ENCODE results near the gene HSP90B1.

The HSP90B1 gene

GRCh38 chr12:103905730-103906349 is 24.4 kb upstream of the HSP90B1 start:
- Histone ChIP-seq H3K27ac (ENCODE audit: low read depth, low read length) (no peak overlapping the region), H4K8ac (ENCODE audit: low read depth, low read length) (no peak overlapping the region), H3K4me1 (ENCODE audit: control insufficient read depth, low read depth, low read length) (peaks cover 3% of the 10 kb centered on the region), H3K56ac (ENCODE audit: low read length) (no peak overlapping the region), H2BK15ac (replicated peaks; ENCODE audit: low read depth) (no peak overlapping the region), H3K9ac (ENCODE audit: low read length) (no peak overlapping the region), H3K79me2 (ENCODE audit: control insufficient read depth, insufficient read depth, low read length) (no peaks in the 10 kb centered on the region), H2AK5ac (ENCODE audit: low read length) (no peak overlapping the region), H3K36me3 (ENCODE audit: control insufficient read depth, insufficient read depth, low read length) (no peaks in the 10 kb centered on the region), H2BK5ac (ENCODE audit: low read length) (no peak overlapping the region), H3K18ac (ENCODE audit: low read length) (no peak overlapping the region), H3K27me3 (ENCODE audit: insufficient read depth, low read length, poor library complexity) (no peaks in the 10 kb centered on the region), H3K79me1 (ENCODE audit: low read length) (no peaks in the 10 kb centered on the region), H2BK120ac (ENCODE audit: low read depth, low read length) (no peak overlapping the region), H4K5ac (ENCODE audit: low read length) (no peak overlapping the region), H3K23ac (ENCODE audit: low read length) (no peak overlapping the region), H3K4me3 (ENCODE audit: low read length) (no peak overlapping the region), H3K4me2 (ENCODE audit: low read length) (no peak overlapping the region), H3K4ac (ENCODE audit: low read depth, low read length) (no peak overlapping the region)
- no CpG with 5 or more reads among the region's 4 CpGs for WGBS (ENCODE audit: extremely low coverage, insufficient coverage, low lambda C conversion rate)
- DNase-seq = no peak

- no peak overlapping the region for H2AK5ac ChIP-seq (ENCODE audit: low read length)
- H3K23ac ChIP-seq (ENCODE audit: low read length) = no peak overlapping the region
- no peak overlapping the region for H2BK15ac ChIP-seq (replicated peaks; ENCODE audit: low read depth)
- no peak overlapping the region for H3K27ac ChIP-seq (ENCODE audit: low read depth, low read length)
- H4K5ac ChIP-seq (ENCODE audit: low read length) = no peak overlapping the region
- H3K56ac ChIP-seq (ENCODE audit: low read length) = no peak overlapping the region
- no peak overlapping the region for H2BK120ac ChIP-seq (ENCODE audit: low read depth, low read length)
- no peak for DNase-seq
- H4K8ac ChIP-seq (ENCODE audit: low read depth, low read length) = no peak overlapping the region
- no peak overlapping the region for H3K9ac ChIP-seq (ENCODE audit: low read length)
- no peaks in the 10 kb centered on the region for H3K79me1 ChIP-seq (ENCODE audit: low read length)
- H3K36me3 ChIP-seq (ENCODE audit: control insufficient read depth, insufficient read depth, low read length) = no peaks in the 10 kb centered on the region
- no peak overlapping the region for H2BK5ac ChIP-seq (ENCODE audit: low read length)
- peaks cover 3% of the 10 kb centered on the region for H3K4me1 ChIP-seq (ENCODE audit: control insufficient read depth, low read depth, low read length)
- H3K4ac ChIP-seq (ENCODE audit: low read depth, low read length) = no peak overlapping the region
- no peak overlapping the region for H3K18ac ChIP-seq (ENCODE audit: low read length)
- no peak overlapping the region for H3K4me3 ChIP-seq (ENCODE audit: low read length)
- no peaks in the 10 kb centered on the region for H3K79me2 ChIP-seq (ENCODE audit: control insufficient read depth, insufficient read depth, low read length)
- no peaks in the 10 kb centered on the region for H3K27me3 ChIP-seq (ENCODE audit: insufficient read depth, low read length, poor library complexity)
- no peak overlapping the region for H3K4me2 ChIP-seq (ENCODE audit: low read length)
These were observed 22.0 kb upstream of the HSP90B1 start for GRCh38 chr12:103908246-103908541.

DNA sequence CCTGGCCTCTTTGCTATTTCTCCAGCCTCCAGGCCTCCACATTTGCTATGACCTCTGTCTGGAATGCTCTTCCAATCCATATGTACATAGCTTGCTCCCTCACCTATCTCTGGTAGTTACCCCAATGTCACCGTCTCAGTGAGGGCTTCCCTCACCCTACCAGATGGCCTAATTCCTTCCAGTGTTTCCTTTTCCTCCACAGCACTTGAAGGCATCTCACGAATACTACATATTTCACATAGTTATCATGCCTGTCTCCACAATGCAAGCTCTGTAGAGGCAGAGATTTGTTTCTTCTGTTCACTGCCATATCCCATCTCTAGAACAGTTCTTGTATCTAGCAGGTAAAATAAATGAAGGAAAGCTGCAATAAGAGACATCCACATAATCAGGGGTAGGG is 21.3 kb upstream of the HSP90B1 start:
- no peak overlapping the region for H3K18ac ChIP-seq (ENCODE audit: low read length)
- no peak overlapping the region for H3K4me2 ChIP-seq (ENCODE audit: low read length)
- no peak overlapping the region for H2BK120ac ChIP-seq (ENCODE audit: low read depth, low read length)
- H2BK15ac ChIP-seq (replicated peaks; ENCODE audit: low read depth) = no peak overlapping the region
- WGBS (ENCODE audit: extremely low coverage, insufficient coverage, low lambda C conversion rate) = no CpG with 5 or more reads among the region's 2 CpGs
- no peak overlapping the region for H3K4me3 ChIP-seq (ENCODE audit: low read length)
- H3K9ac ChIP-seq (ENCODE audit: low read length) = no peak overlapping the region
- H3K23ac ChIP-seq (ENCODE audit: low read length) = no peak overlapping the region
- H3K79me1 ChIP-seq (ENCODE audit: low read length) = no peaks in the 10 kb centered on the region
- peak; percentile 64 for DNase-seq
- H3K4ac ChIP-seq (ENCODE audit: low read depth, low read length) = no peak overlapping the region
- H3K79me2 ChIP-seq (ENCODE audit: control insufficient read depth, insufficient read depth, low read length) = no peaks in the 10 kb centered on the region
- H4K8ac ChIP-seq (ENCODE audit: low read depth, low read length) = no peak overlapping the region
- H3K4me1 ChIP-seq (ENCODE audit: control insufficient read depth, low read depth, low read length) = peaks cover 3% of the 10 kb centered on the region
- H3K27me3 ChIP-seq (ENCODE audit: insufficient read depth, low read length, poor library complexity) = no peaks in the 10 kb centered on the region
- no peak overlapping the region for H2BK5ac ChIP-seq (ENCODE audit: low read length)
- no peak overlapping the region for H3K56ac ChIP-seq (ENCODE audit: low read length)
- no peaks in the 10 kb centered on the region for H3K36me3 ChIP-seq (ENCODE audit: control insufficient read depth, insufficient read depth, low read length)
- no peak overlapping the region for H4K5ac ChIP-seq (ENCODE audit: low read length)
- H3K27ac ChIP-seq (ENCODE audit: low read depth, low read length) = no peak overlapping the region
- no peak overlapping the region for H2AK5ac ChIP-seq (ENCODE audit: low read length)

- Histone ChIP-seq H3K4me2 (ENCODE audit: low read length) (no peak overlapping the region), H3K18ac (ENCODE audit: low read length) (no peak overlapping the region), H3K56ac (ENCODE audit: low read length) (no peak overlapping the region), H3K4ac (ENCODE audit: low read depth, low read length) (no peak overlapping the region), H3K79me1 (ENCODE audit: low read length) (no peaks in the 10 kb centered on the region), H3K79me2 (ENCODE audit: control insufficient read depth, insufficient read depth, low read length) (no peaks in the 10 kb centered on the region), H3K36me3 (ENCODE audit: control insufficient read depth, insufficient read depth, low read length) (no peaks in the 10 kb centered on the region), H2BK120ac (ENCODE audit: low read depth, low read length) (no peak overlapping the region), H2BK5ac (ENCODE audit: low read length) (no peak overlapping the region), H3K4me1 (ENCODE audit: control insufficient read depth, low read depth, low read length) (peaks cover 3% of the 10 kb centered on the region), H4K5ac (ENCODE audit: low read length) (no peak overlapping the region), H2BK15ac (replicated peaks; ENCODE audit: low read depth) (no peak overlapping the region), H3K4me3 (ENCODE audit: low read length) (no peak overlapping the region), H2AK5ac (ENCODE audit: low read length) (no peak overlapping the region), H4K8ac (ENCODE audit: low read depth, low read length) (no peak overlapping the region), H3K9ac (ENCODE audit: low read length) (no peak overlapping the region), H3K23ac (ENCODE audit: low read length) (no peak overlapping the region), H3K27me3 (ENCODE audit: insufficient read depth, low read length, poor library complexity) (no peaks in the 10 kb centered on the region), H3K27ac (ENCODE audit: low read depth, low read length) (no peak overlapping the region)
- WGBS (ENCODE audit: extremely low coverage, insufficient coverage, low lambda C conversion rate) = no CpG with 5 or more reads among the region's 1 CpG
- no peak for DNase-seq
These were observed 20.4 kb upstream of the HSP90B1 start for GRCh38 chr12:103909811-103910210.

GRCh38 chr12:103912069-103912468 is 18.1 kb upstream of the HSP90B1 start:
- Histone ChIP-seq H3K79me2 (ENCODE audit: control insufficient read depth, insufficient read depth, low read length) (no peaks in the 10 kb centered on the region), H3K79me1 (ENCODE audit: low read length) (no peaks in the 10 kb centered on the region), H3K27ac (ENCODE audit: low read depth, low read length) (no peak overlapping the region), H4K8ac (ENCODE audit: low read depth, low read length) (no peak overlapping the region), H3K23ac (ENCODE audit: low read length) (no peak overlapping the region), H3K36me3 (ENCODE audit: control insufficient read depth, insufficient read depth, low read length) (no peaks in the 10 kb centered on the region), H3K9ac (ENCODE audit: low read length) (no peak overlapping the region), H3K27me3 (ENCODE audit: insufficient read depth, low read length, poor library complexity) (no peaks in the 10 kb centered on the region), H2BK120ac (ENCODE audit: low read depth, low read length) (no peak overlapping the region), H3K4me3 (ENCODE audit: low read length) (no peak overlapping the region), H3K56ac (ENCODE audit: low read length) (no peak overlapping the region), H3K4me2 (ENCODE audit: low read length) (no peak overlapping the region), H3K4me1 (ENCODE audit: control insufficient read depth, low read depth, low read length) (peaks cover 3% of the 10 kb centered on the region), H2BK5ac (ENCODE audit: low read length) (no peak overlapping the region), H2AK5ac (ENCODE audit: low read length) (no peak overlapping the region), H3K4ac (ENCODE audit: low read depth, low read length) (no peak overlapping the region), H2BK15ac (replicated peaks; ENCODE audit: low read depth) (no peak overlapping the region), H3K18ac (ENCODE audit: low read length) (no peak overlapping the region), H4K5ac (ENCODE audit: low read length) (no peak overlapping the region)
- no CpG with 5 or more reads among the region's 1 CpG for WGBS (ENCODE audit: extremely low coverage, insufficient coverage, low lambda C conversion rate)
- no peak for DNase-seq

DNA sequence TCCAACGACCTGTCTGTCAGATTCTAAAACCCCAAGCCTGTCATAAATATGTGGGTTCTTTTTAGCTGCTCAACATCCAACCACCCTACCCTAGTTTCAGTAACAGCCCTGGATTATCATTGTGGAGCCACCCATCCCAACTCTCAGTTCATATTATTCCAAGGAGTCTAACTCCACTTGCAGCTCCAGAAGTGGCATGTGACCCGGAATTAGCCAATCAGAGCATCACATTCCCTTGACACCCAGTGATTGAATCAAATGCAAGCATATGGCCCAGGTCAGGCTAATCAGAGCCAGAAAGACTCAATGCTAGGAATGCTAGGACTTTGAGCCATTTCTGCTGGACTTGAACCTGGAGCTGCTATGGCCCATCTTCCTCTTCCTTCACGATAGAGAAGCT is 17.1 kb upstream of the HSP90B1 start:
- no peaks in the 10 kb centered on the region for H3K27me3 ChIP-seq (ENCODE audit: insufficient read depth, low read length, poor library complexity)
- H3K4ac ChIP-seq (ENCODE audit: low read depth, low read length) = no peak overlapping the region
- no peak overlapping the region for H3K23ac ChIP-seq (ENCODE audit: low read length)
- H2AK5ac ChIP-seq (ENCODE audit: low read length) = no peak overlapping the region
- H3K27ac ChIP-seq (ENCODE audit: low read depth, low read length) = no peak overlapping the region
- H3K79me1 ChIP-seq (ENCODE audit: low read length) = no peaks in the 10 kb centered on the region
- DNase-seq = peak; percentile 15
- no peak overlapping the region for H3K56ac ChIP-seq (ENCODE audit: low read length)
- H3K36me3 ChIP-seq (ENCODE audit: control insufficient read depth, insufficient read depth, low read length) = no peaks in the 10 kb centered on the region
- H2BK120ac ChIP-seq (ENCODE audit: low read depth, low read length) = no peak overlapping the region
- H3K4me3 ChIP-seq (ENCODE audit: low read length) = no peak overlapping the region
- no peak overlapping the region for H2BK5ac ChIP-seq (ENCODE audit: low read length)
- H3K79me2 ChIP-seq (ENCODE audit: control insufficient read depth, insufficient read depth, low read length) = no peaks in the 10 kb centered on the region
- no peak overlapping the region for H3K9ac ChIP-seq (ENCODE audit: low read length)
- WGBS (ENCODE audit: extremely low coverage, insufficient coverage, low lambda C conversion rate) = no CpG with 5 or more reads among the region's 3 CpGs
- peaks cover 3% of the 10 kb centered on the region for H3K4me1 ChIP-seq (ENCODE audit: control insufficient read depth, low read depth, low read length)
- no peak overlapping the region for H3K4me2 ChIP-seq (ENCODE audit: low read length)
- H3K18ac ChIP-seq (ENCODE audit: low read length) = no peak overlapping the region
- H4K8ac ChIP-seq (ENCODE audit: low read depth, low read length) = no peak overlapping the region
- H4K5ac ChIP-seq (ENCODE audit: low read length) = no peak overlapping the region
- no peak overlapping the region for H2BK15ac ChIP-seq (replicated peaks; ENCODE audit: low read depth)
